GM12878 (cell line): Measurements from ENCODE around the gene GKN1. TPM values are rescaled to one million over a fixed set of nuclear protein-coding genes. Genes with fewer than 3 reads are reported as not detected.

Experiments used
- ATAC-seq: fragments of 200-7000 bp; cut with Tn5 transposase; 3 replicates; pipeline ENCODE4 v1.9.1; 2020; ENCODE audit warnings: mild to moderate bottlenecking, moderate library complexity
- BruUV-seq: library from RNA; stranded (reverse); fragments of 400-500 nt; replicated peaks from 2 replicates; lab custom pipeline; 2021; lab: Mats Ljungman, UMichigan
- CTCF ChIA-PET: fragments of 300-600 bp; sonication (Branson Sonifier 250); formaldehyde crosslinking; extraction: SDS; loops from one replicate; lab custom pipeline; 2021; ENCODE audit warnings: inconsistent platforms; lab: Yijun Ruan, JAX
- POLR2A ChIA-PET: fragments of 350-600 bp; formaldehyde crosslinking; extraction: SDS; loops from one replicate; lab custom pipeline; 2021; ENCODE audit warnings: inconsistent platforms; lab: Charles Lee
- RAD21 ChIA-PET: fragments of 300-600 bp; sonication (Branson Sonifier 250); formaldehyde crosslinking; loops from one replicate; lab custom pipeline; 2023; ENCODE audit warnings: antibody characterized with exemption; ENCODE audit not compliant: unreplicated experiment; lab: Charles Lee
- SMC1A ChIA-PET: fragments of 300-600 bp; sonication (Branson Sonifier 250); formaldehyde crosslinking; loops from one replicate; lab custom pipeline; 2023; ENCODE audit not compliant: unreplicated experiment, uncharacterized antibody; lab: Charles Lee
- DNase-seq: peaks from one replicate; pipeline ENCODE4 v3.0.0-alpha.2; 2011; ENCODE audit warnings: low read depth, low spot score
- FAIRE-seq: peaks from 3 replicates; lab custom pipeline; 2011; peaks lifted over from hg19 to GRCh38; lab: Jason Lieb, UNC
- H2AFZ ChIP-seq: 2 replicates; pipeline ENCODE4 v1.6.0; 2011; ENCODE audit warnings: low read depth, low read length, control low read depth; ENCODE audit not compliant: control insufficient read depth
- H3K27ac ChIP-seq: 2 replicates; pipeline ENCODE4 v1.5.1; 2011; ENCODE audit warnings: control low read depth; ENCODE audit not compliant: control insufficient read depth, insufficient read depth
- H3K27me3 ChIP-seq, 2 experiments: replicated peaks in 1 of 2; 2 replicates each; pipeline versions ENCODE4 v1.6.0 to v1.6.1; 2011; ENCODE audit warnings: low read length in 1 of 2; ENCODE audit not compliant: control insufficient read depth in 2 of 2, insufficient read depth in 2 of 2
- H3K36me3 ChIP-seq, 2 experiments: 2 replicates each; pipeline ENCODE4 v1.5.1; 2011; ENCODE audit warnings: low read length in 1 of 2; ENCODE audit not compliant: control insufficient read depth in 2 of 2, insufficient read depth in 2 of 2
- H3K4me1 ChIP-seq: 2 replicates; pipeline ENCODE4 v1.6.1; 2011; ENCODE audit warnings: mild to moderate bottlenecking, low read length, moderate library complexity, mixed read lengths; ENCODE audit not compliant: control insufficient read depth, insufficient read depth
- H3K4me2 ChIP-seq: 2 replicates; pipeline ENCODE4 v1.6.0; 2011; ENCODE audit warnings: control low read depth; ENCODE audit not compliant: control insufficient read depth, insufficient read depth
- H3K4me3 ChIP-seq: fragments of 200-600 bp; sonication (generic); 2 replicates; pipeline ENCODE4 v1.5.1; 2016
- H3K79me2 ChIP-seq: 2 replicates; pipeline ENCODE4 v1.6.0; 2011; ENCODE audit warnings: low read length; ENCODE audit not compliant: control insufficient read depth, insufficient read depth
- H3K9ac ChIP-seq: 2 replicates; pipeline ENCODE4 v1.8.0; 2011; ENCODE audit warnings: low read length, control low read depth, mixed read lengths; ENCODE audit not compliant: control insufficient read depth, insufficient read depth
- H3K9me3 ChIP-seq: replicated peaks from 3 replicates; pipeline ENCODE4 v1.5.1; 2011; ENCODE audit warnings: mild to moderate bottlenecking, low read length; ENCODE audit not compliant: control insufficient read depth, insufficient read depth
- H4K20me1 ChIP-seq: 2 replicates; pipeline ENCODE4 v1.6.0; 2011; ENCODE audit not compliant: control insufficient read depth, insufficient read depth
- BCL11A ChIP-seq: IDR thresholded peaks from 2 replicates; pipeline ENCODE4 v1.6.1; 2011; ENCODE audit warnings: low read depth, low read length
- BHLHE40 ChIP-seq, 2 experiments: fragments of 450-650 bp in 1 of 2; IDR thresholded peaks; 2 replicates each; pipeline ENCODE4 v1.6.1; 2011 to 2017; ENCODE audit warnings: low read depth in 2 of 2, borderline replicate concordance in 1 of 2, improper control_type of control experiment in 1 of 2, low read length in 1 of 2, mild to moderate bottlenecking in 1 of 2
- EP300 ChIP-seq, 2 experiments: fragments of 150-350 bp in 1 of 2; IDR thresholded peaks; 2 replicates each; pipeline ENCODE4 v1.6.1; 2011 to 2012; ENCODE audit warnings: low read depth in 2 of 2, low read length in 2 of 2, borderline replicate concordance in 1 of 2, improper control_type of control experiment in 1 of 2, inconsistent platforms in 1 of 2; ENCODE audit not compliant: control insufficient read depth in 1 of 2
- HDAC2 ChIP-seq: fragments of 200-600 bp; sonication (generic); IDR thresholded peaks from 2 replicates; pipeline ENCODE4 v1.6.1; 2017
- HSF1 ChIP-seq: fragments of 150-350 bp; IDR thresholded peaks from 2 replicates; pipeline ENCODE4 v1.6.1; 2014; ENCODE audit warnings: mild to moderate bottlenecking, low read depth, low read length
- MTA2 ChIP-seq: fragments of 450-650 bp; IDR thresholded peaks from 2 replicates; pipeline ENCODE4 v1.6.1; 2016; ENCODE audit warnings: low read depth, mild to moderate bottlenecking, moderate library complexity
- NKRF ChIP-seq: fragments of 450-650 bp; conservative IDR thresholded peaks from 2 replicates; pipeline ENCODE4 v1.6.1; 2017; ENCODE audit warnings: mild to moderate bottlenecking, moderate library complexity
- SREBF1 ChIP-seq: IDR thresholded peaks from 2 replicates; pipeline ENCODE4 v1.6.1; 2012; ENCODE audit warnings: mild to moderate bottlenecking, low read length
- SRF ChIP-seq, 2 experiments: IDR thresholded peaks; 2 replicates each; pipeline ENCODE4 v1.6.1; 2011; ENCODE audit warnings: low read depth in 2 of 2, low read length in 2 of 2, mild to moderate bottlenecking in 1 of 2, moderate library complexity in 1 of 2
- YBX1 ChIP-seq: fragments of 450-650 bp; IDR thresholded peaks from 2 replicates; pipeline ENCODE4 v1.6.1; 2016; ENCODE audit warnings: antibody characterized with exemption
- in situ Hi-C: fragments of 300-500 bp; cut with MboI; formaldehyde crosslinking; loops from 9 replicates; pipeline ENCODE4 v1.14.3; 2018; ENCODE audit warnings: mixed read lengths
- intact Hi-C: fragments of 100-400 bp; cut with micrococcal nuclease; formaldehyde crosslinking; loops from one replicate; pipeline ENCODE4 v1.14.2; 2022; ENCODE audit not compliant: unreplicated experiment
- polyA plus RNA-seq, 11 experiments: library from polyadenylated mRNA; depleted of rRNA in 4 of 11; unstranded in 6 of 11; stranded (reverse) in 5 of 11; fragments of >200 nt; fragmentation: Nextera tagmentation in 4 of 11; fragmentation: Illumina TruSeq in 1 of 11; extraction: Ambion mirVana in 4 of 11; extraction: Trizol in 1 of 11; gene quantifications; 1 replicate in 1 of 11; 2 replicates in 10 of 11; pipeline versions ENCODE4 v1.2.1 to v1.2.3, GENCODE V29; 2011 to 2016; ENCODE audit warnings: inconsistent platforms in 2 of 11, missing spikeins in 2 of 11, low read depth in 1 of 11
- total RNA-seq, 4 experiments: library from RNA; depleted of rRNA in 3 of 4; stranded (reverse); fragments of >200 nt in 3 of 4; fragmentation: Illumina TruSeq in 1 of 4; extraction: Trizol in 1 of 4; gene quantifications; 2 replicates each; pipeline versions ENCODE4 v1.2.1 to v1.2.3, GENCODE V29; 2013 to 2021
- TF ChIP-seq, protein P1 (sequence below): fragments of 450-650 bp; formaldehyde crosslinking; IDR thresholded peaks from 2 replicates; pipeline ENCODE4 v1.4.0; 2020; ENCODE audit warnings: mild to moderate bottlenecking, moderate library complexity
- TF ChIP-seq, protein P2 (sequence below): fragments of 450-650 bp; IDR thresholded peaks from 2 replicates; pipeline ENCODE4 v1.6.1; 2016; ENCODE audit warnings: mild to moderate bottlenecking, moderate library complexity, borderline replicate concordance

The GKN1 gene
- total and polyA plus RNA-seq, 10 of the 15 experiments (the other 5 are each of a cell fraction or from before 2014, with no cell fraction given), result not detected

DNA sequence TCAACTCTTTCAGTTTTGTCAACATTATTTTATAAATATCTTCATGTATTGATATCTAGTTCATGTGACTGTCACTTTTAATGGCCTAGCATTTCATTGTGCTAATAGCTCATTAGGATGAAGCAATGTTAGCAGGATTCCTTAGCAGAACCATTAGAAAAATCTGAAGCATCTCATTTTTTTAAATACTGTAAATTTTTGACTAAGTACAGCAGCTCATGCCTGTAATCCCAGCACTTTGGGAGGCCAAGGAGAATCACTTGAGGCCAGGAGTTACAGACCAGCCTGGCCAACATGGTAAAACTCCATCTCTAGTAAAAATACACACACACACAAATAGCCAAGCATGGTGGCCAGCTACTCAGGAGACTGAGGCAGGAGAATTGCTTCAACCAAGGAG lies 23.0 kb downstream of the GKN1 start:
- ChIA-PET RAD21 (no interaction called here), POLR2A (no interaction called here), CTCF (no interaction called here), SMC1A (interaction anchor here (0.9 kb wide), 2 partner anchors 15 to 26 kb away, joined by 3 read pairs; no protein-coding TSS in a partner anchor)
- Histone ChIP-seq H3K9me3 (no peaks in the 10 kb centered on the region), H3K79me2 (no peaks in the 10 kb centered on the region), H3K36me3 (no peaks in the 10 kb centered on the region), H3K4me2 (no peak overlapping the region), H4K20me1 (no peaks in the 10 kb centered on the region), H3K27ac (no peak overlapping the region), H3K4me3 (no peak overlapping the region), H3K9ac (no peak overlapping the region), H2AFZ (no peak overlapping the region), H3K4me1 (no peaks in the 10 kb centered on the region), H3K27me3 (no peaks in the 10 kb centered on the region; a peak in 1 of 4 replicates)
- no peak for FAIRE-seq
- in situ Hi-C loops, result no loop called here
- no peak for DNase-seq
- intact Hi-C loops, result no loop called here
- ATAC-seq, result no peak
- no TSS peak for BruUV-seq
- TF ChIP-seq SRF (IDR thresholded peaks at IDR 0.05; ENCODE audit: low read depth in 2 of 2, low read length in 2 of 2), result no peak
- TF ChIP-seq EP300 (IDR thresholded peaks at IDR 0.05; ENCODE audit: borderline replicate concordance in 1 of 2, control insufficient read depth in 1 of 2, low read depth in 2 of 2, low read length in 2 of 2), result no peak
- no peak for TF ChIP-seq HSF1
- no peak for TF ChIP-seq HDAC2
- TF ChIP-seq NKRF, result no peak
- no peak for TF ChIP-seq BHLHE40 (IDR thresholded peaks at IDR 0.05; ENCODE audit: borderline replicate concordance in 1 of 2, low read depth in 2 of 2, low read length in 1 of 2)
- no peak for TF ChIP-seq BCL11A
- TF ChIP-seq, protein P1, sequence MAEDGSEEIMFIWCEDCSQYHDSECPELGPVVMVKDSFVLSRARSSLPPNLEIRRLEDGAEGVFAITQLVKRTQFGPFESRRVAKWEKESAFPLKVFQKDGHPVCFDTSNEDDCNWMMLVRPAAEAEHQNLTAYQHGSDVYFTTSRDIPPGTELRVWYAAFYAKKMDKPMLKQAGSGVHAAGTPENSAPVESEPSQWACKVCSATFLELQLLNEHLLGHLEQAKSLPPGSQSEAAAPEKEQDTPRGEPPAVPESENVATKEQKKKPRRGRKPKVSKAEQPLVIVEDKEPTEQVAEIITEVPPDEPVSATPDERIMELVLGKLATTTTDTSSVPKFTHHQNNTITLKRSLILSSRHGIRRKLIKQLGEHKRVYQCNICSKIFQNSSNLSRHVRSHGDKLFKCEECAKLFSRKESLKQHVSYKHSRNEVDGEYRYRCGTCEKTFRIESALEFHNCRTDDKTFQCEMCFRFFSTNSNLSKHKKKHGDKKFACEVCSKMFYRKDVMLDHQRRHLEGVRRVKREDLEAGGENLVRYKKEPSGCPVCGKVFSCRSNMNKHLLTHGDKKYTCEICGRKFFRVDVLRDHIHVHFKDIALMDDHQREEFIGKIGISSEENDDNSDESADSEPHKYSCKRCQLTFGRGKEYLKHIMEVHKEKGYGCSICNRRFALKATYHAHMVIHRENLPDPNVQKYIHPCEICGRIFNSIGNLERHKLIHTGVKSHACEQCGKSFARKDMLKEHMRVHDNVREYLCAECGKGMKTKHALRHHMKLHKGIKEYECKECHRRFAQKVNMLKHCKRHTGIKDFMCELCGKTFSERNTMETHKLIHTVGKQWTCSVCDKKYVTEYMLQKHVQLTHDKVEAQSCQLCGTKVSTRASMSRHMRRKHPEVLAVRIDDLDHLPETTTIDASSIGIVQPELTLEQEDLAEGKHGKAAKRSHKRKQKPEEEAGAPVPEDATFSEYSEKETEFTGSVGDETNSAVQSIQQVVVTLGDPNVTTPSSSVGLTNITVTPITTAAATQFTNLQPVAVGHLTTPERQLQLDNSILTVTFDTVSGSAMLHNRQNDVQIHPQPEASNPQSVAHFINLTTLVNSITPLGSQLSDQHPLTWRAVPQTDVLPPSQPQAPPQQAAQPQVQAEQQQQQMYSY, result no peak
- TF ChIP-seq, protein P2, sequence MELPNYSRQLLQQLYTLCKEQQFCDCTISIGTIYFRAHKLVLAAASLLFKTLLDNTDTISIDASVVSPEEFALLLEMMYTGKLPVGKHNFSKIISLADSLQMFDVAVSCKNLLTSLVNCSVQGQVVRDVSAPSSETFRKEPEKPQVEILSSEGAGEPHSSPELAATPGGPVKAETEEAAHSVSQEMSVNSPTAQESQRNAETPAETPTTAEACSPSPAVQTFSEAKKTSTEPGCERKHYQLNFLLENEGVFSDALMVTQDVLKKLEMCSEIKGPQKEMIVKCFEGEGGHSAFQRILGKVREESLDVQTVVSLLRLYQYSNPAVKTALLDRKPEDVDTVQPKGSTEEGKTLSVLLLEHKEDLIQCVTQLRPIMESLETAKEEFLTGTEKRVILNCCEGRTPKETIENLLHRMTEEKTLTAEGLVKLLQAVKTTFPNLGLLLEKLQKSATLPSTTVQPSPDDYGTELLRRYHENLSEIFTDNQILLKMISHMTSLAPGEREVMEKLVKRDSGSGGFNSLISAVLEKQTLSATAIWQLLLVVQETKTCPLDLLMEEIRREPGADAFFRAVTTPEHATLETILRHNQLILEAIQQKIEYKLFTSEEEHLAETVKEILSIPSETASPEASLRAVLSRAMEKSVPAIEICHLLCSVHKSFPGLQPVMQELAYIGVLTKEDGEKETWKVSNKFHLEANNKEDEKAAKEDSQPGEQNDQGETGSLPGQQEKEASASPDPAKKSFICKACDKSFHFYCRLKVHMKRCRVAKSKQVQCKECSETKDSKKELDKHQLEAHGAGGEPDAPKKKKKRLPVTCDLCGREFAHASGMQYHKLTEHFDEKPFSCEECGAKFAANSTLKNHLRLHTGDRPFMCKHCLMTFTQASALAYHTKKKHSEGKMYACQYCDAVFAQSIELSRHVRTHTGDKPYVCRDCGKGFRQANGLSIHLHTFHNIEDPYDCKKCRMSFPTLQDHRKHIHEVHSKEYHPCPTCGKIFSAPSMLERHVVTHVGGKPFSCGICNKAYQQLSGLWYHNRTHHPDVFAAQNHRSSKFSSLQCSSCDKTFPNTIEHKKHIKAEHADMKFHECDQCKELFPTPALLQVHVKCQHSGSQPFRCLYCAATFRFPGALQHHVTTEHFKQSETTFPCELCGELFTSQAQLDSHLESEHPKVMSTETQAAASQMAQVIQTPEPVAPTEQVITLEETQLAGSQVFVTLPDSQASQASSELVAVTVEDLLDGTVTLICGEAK, result no peak
- TF ChIP-seq YBX1, result no peak
- no peak for TF ChIP-seq SREBF1
- TF ChIP-seq MTA2, result no peak
